ENCODE results near the gene LDLR.

GRCh38 chr19:11173516-11174155, 84.4 kb downstream of the LDLR start:
- TF ChIP-seq CTCF (IDR thresholded peaks at IDR 0.05) = no peak
- TF ChIP-seq POLR2A (IDR thresholded peaks at IDR 0.05; ENCODE audit: low read depth) = no peak

All from esophagus muscularis mucosa (tissue), 3 donors.